Cardiac muscle cell (in vitro differentiated cells and primary cell): ENCODE measurements around the gene ASB16. TPM values are rescaled to one million over a fixed set of nuclear protein-coding genes. Genes with fewer than 3 reads are reported as not detected.

Source experiments
- DNase-seq, 2 donors: peaks; one replicate each; pipeline versions ENCODE4 v3.0.0 to v3.0.0-alpha.2; 2010 to 2017; ENCODE audit warnings: low read depth in 1 of 2, low spot score in 1 of 2
- H3K27ac ChIP-seq: fragments of 200-600 bp; sonication (generic); 2 replicates; pipeline ENCODE4 v1.5.1; 2016
- H3K27me3 ChIP-seq: fragments of 200-600 bp; sonication (generic); 2 replicates; pipeline ENCODE4 v1.6.0; 2016; ENCODE audit warnings: control low read depth
- H3K36me3 ChIP-seq: fragments of 200-600 bp; sonication (generic); 2 replicates; pipeline ENCODE4 v1.5.1; 2016; ENCODE audit warnings: control low read depth
- H3K4me1 ChIP-seq: fragments of 200-600 bp; sonication (generic); 2 replicates; pipeline ENCODE4 v1.8.1; 2017; ENCODE audit warnings: low read depth, mild to moderate bottlenecking, mixed run types
- H3K4me3 ChIP-seq: fragments of 200-600 bp; sonication (generic); 2 replicates; pipeline ENCODE4 v1.5.1; 2016; ENCODE audit warnings: mild to moderate bottlenecking
- H3K9me3 ChIP-seq: fragments of 200-600 bp; sonication (generic); 2 replicates; pipeline ENCODE4 v1.5.1; 2017; ENCODE audit warnings: low read depth, mild to moderate bottlenecking, control low read depth
- CTCF ChIP-seq: IDR thresholded peaks from 2 replicates; pipeline ENCODE4 v1.5.1; 2012; ENCODE audit warnings: low read depth, mild to moderate bottlenecking, low read length
- polyA plus RNA-seq: library from polyadenylated mRNA; unstranded; fragments of >200 nt; fragmentation: Nextera tagmentation; extraction: Ambion mirVana; gene quantifications from 2 replicates; pipeline ENCODE4 v1.2.1, GENCODE V29; 2016
- total RNA-seq: library from RNA; depleted of rRNA; stranded (reverse); fragments of >200 nt; gene quantifications from 2 replicates; pipeline ENCODE4 v1.2.3, GENCODE V29; 2016

Gene ASB16
- total and polyA plus RNA-seq, 2 experiments from 2014 or later = 5.5 to 6.4 TPM

GRCh38 chr17:44212507-44213402, 42.3 kb downstream of the ASB16 start:
- TF ChIP-seq CTCF = no peak
- Histone ChIP-seq H3K27ac (no peak overlapping the region), H3K4me3 (no peak overlapping the region), H3K36me3 (peaks cover 43% of the 10 kb centered on the region), H3K9me3 (no peaks in the 10 kb centered on the region), H3K27me3 (no peaks in the 10 kb centered on the region), H3K4me1 (peaks cover 6% of the 10 kb centered on the region)
- DNase-seq = no peak

GRCh38 chr17:44213403-44214229, 43.1 kb downstream of the ASB16 start:
- no peak for TF ChIP-seq CTCF
- H3K9me3 ChIP-seq = no peaks in the 10 kb centered on the region
- peaks cover 9% of the 10 kb centered on the region for H3K4me1 ChIP-seq
- no peaks in the 10 kb centered on the region for H3K27me3 ChIP-seq
- DNase-seq = no peak
- H3K36me3 ChIP-seq = peaks cover 38% of the 10 kb centered on the region
- H3K4me3 ChIP-seq = no peak overlapping the region
- no peak overlapping the region for H3K27ac ChIP-seq

GRCh38 chr17:44214230-44214494, 43.7 kb downstream of the ASB16 start:
- Histone ChIP-seq H3K27ac (no peak overlapping the region), H3K9me3 (no peaks in the 10 kb centered on the region), H3K4me1 (peaks cover 9% of the 10 kb centered on the region), H3K27me3 (no peaks in the 10 kb centered on the region), H3K4me3 (no peak overlapping the region), H3K36me3 (peaks cover 33% of the 10 kb centered on the region)
- TF ChIP-seq CTCF = no peak
- no peak for DNase-seq

- no peak for DNase-seq
- Histone ChIP-seq H3K4me1 (peaks cover 9% of the 10 kb centered on the region), H3K27ac (no peak overlapping the region), H3K27me3 (no peaks in the 10 kb centered on the region), H3K36me3 (peaks cover 30% of the 10 kb centered on the region), H3K4me3 (no peak overlapping the region), H3K9me3 (no peaks in the 10 kb centered on the region)
- no peak for TF ChIP-seq CTCF
These were observed 44.4 kb downstream of the ASB16 start for GRCh38 chr17:44214896-44215295.

GRCh38 chr17:44216173-44216572, 45.7 kb downstream of the ASB16 start:
- TF ChIP-seq CTCF = no peak
- H3K27me3 ChIP-seq = no peaks in the 10 kb centered on the region
- peaks cover 30% of the 10 kb centered on the region for H3K36me3 ChIP-seq
- no peaks in the 10 kb centered on the region for H3K9me3 ChIP-seq
- H3K27ac ChIP-seq = no peak overlapping the region
- no peak overlapping the region for H3K4me3 ChIP-seq
- DNase-seq = no peak
- H3K4me1 ChIP-seq = peaks cover 9% of the 10 kb centered on the region
